Measurements from ENCODE around the gene CDC42BPA. TPM values are rescaled to one million over a fixed set of nuclear protein-coding genes. Genes with fewer than 3 reads are reported as not detected.

CDC42BPA gene
- total RNA-seq, 2 donors from 2014 or later: 26.4 to 36.6 TPM

GRCh38 chr1:227072991-227073390 is 245.3 kb downstream of the CDC42BPA start:
- Histone ChIP-seq H3K27me3 (no peaks in the 10 kb centered on the region), H3K9ac (ENCODE audit: low read depth in 2 of 2, low read length in 2 of 2) (no peak overlapping the region), H3K27ac (no peak overlapping the region), H3K4me1 (no peaks in the 10 kb centered on the region), H3K4me3 (no peak overlapping the region), H3K9me3 (no peaks in the 10 kb centered on the region), H3K36me3 (no peaks in the 10 kb centered on the region)
- no peak for TF ChIP-seq CTCF (IDR thresholded peaks at IDR 0.05)
- intact Hi-C loops (cut with DNase I): no loop called here
- no peak for DNase-seq

GRCh38 chr1:227071895-227072587 is 246.3 kb downstream of the CDC42BPA start:
- Histone ChIP-seq H3K36me3 (no peaks in the 10 kb centered on the region), H3K27me3 (no peaks in the 10 kb centered on the region), H3K4me3 (no peak overlapping the region), H3K4me1 (no peaks in the 10 kb centered on the region), H3K27ac (no peak overlapping the region), H3K9me3 (no peaks in the 10 kb centered on the region), H3K9ac (ENCODE audit: low read depth in 2 of 2, low read length in 2 of 2) (no peak overlapping the region)
- TF ChIP-seq CTCF (IDR thresholded peaks at IDR 0.05): no peak
- intact Hi-C loops (cut with DNase I): no loop called here
- DNase-seq: no peak

- Histone ChIP-seq H3K4me1 (no peaks in the 10 kb centered on the region), H3K27me3 (no peaks in the 10 kb centered on the region), H3K36me3 (no peaks in the 10 kb centered on the region), H3K27ac (no peak overlapping the region), H3K4me3 (no peak overlapping the region), H3K9me3 (no peaks in the 10 kb centered on the region), H3K9ac (ENCODE audit: low read depth in 2 of 2, low read length in 2 of 2) (no peak overlapping the region)
- DNase-seq: no peak
- intact Hi-C loops (cut with DNase I): no loop called here
- no peak for TF ChIP-seq CTCF (IDR thresholded peaks at IDR 0.05)
Measured at GRCh38 chr1:227070638-227071285, 247.5 kb downstream of the CDC42BPA start.

GRCh38 chr1:227069490-227069889 is 248.8 kb downstream of the CDC42BPA start:
- Histone ChIP-seq H3K27ac (no peak overlapping the region), H3K36me3 (no peaks in the 10 kb centered on the region), H3K4me3 (no peak overlapping the region), H3K9ac (ENCODE audit: low read depth in 2 of 2, low read length in 2 of 2) (no peak overlapping the region), H3K4me1 (no peaks in the 10 kb centered on the region), H3K27me3 (no peaks in the 10 kb centered on the region), H3K9me3 (no peaks in the 10 kb centered on the region)
- DNase-seq: no peak
- TF ChIP-seq CTCF (IDR thresholded peaks at IDR 0.05): no peak
- intact Hi-C loops (cut with DNase I): no loop called here

DNA sequence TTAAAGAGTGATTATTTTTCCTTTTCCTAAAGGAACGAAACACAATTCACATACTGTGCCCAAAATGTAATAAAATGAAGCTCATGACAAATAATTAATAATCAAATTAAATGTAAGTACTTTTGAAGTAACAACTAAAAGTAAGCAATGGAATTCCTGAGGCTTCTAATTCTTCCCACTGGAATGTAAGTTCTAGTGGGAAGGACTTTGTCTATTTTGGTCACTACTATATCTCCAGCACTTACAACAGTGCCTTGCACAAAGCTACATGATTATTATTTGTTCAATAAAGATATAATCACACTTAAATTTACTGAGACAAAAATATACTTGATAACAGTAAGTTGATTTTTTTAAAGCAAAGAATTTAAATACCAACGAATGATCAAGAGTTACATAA is 249.4 kb downstream of the CDC42BPA start:
- no peak overlapping the region for H3K4me3 ChIP-seq
- no peaks in the 10 kb centered on the region for H3K9me3 ChIP-seq
- no peaks in the 10 kb centered on the region for H3K36me3 ChIP-seq
- intact Hi-C loops (cut with DNase I): no loop called here
- H3K27ac ChIP-seq: no peak overlapping the region
- no peak overlapping the region for H3K9ac ChIP-seq (ENCODE audit: low read depth in 2 of 2, low read length in 2 of 2)
- H3K4me1 ChIP-seq: no peaks in the 10 kb centered on the region
- no peak for DNase-seq
- H3K27me3 ChIP-seq: no peaks in the 10 kb centered on the region
- TF ChIP-seq CTCF (IDR thresholded peaks at IDR 0.05): no peak

Data from colonic mucosa (tissue), 4 donors.